Stimulated activated CD4-positive, alpha-beta T cell treated with anti-CD3 and anti-CD28 coated beads, Interleukin-4, amount 100 ng/mL, for 4 hours (primary cell): Measurements from ENCODE around the gene FAM217B.

Source experiments
- DNase-seq, 2 experiments: peaks; one replicate each; pipeline ENCODE4 v3.0.0-alpha.2; 2020

Gene FAM217B

GRCh38 chr20:59983076-59983475 is 42.9 kb downstream of the FAM217B start:
- DNase-seq = no peak

DNA sequence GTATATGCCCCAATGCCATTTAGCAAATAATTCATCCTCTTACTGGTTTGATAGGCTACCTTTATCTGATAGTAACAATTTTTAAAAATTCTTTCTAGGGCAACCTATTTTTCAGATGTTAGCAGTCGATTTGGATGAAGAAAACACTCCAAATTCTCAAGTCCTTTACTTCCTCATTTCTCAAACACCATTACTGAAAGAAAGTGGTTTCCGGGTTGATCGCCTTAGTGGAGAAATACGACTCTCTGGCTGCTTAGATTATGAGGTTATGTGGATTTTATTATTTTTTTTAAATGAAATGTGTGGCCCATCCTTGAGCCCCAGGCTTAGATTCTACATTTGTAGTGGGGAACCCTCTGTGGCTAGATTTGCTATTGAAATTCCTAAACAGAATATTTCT is 44.4 kb downstream of the FAM217B start:
- DNase-seq = no peak

- no peak for DNase-seq
These were observed 45.0 kb downstream of the FAM217B start for GRCh38 chr20:59985164-59985563.

DNA sequence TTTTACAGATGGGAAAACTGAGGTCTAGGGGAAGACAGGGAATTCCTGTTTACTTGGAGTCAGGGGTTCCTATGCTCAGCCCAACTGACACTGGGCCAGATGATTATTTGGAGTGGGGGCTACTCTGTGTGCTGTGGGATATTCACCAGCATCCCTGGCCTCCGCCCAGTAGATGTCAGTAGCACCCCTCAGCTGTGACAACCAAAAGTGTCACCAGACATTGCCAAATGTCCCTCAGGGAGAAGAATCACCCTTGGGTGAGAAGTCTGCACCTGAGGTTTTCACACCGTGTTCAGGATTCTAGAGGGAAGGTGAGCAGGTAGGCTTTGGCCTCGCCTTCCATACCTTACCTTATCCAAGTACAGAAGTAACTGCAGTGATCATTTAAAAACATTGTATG is 45.7 kb downstream of the FAM217B start:
- no peak for DNase-seq

DNA sequence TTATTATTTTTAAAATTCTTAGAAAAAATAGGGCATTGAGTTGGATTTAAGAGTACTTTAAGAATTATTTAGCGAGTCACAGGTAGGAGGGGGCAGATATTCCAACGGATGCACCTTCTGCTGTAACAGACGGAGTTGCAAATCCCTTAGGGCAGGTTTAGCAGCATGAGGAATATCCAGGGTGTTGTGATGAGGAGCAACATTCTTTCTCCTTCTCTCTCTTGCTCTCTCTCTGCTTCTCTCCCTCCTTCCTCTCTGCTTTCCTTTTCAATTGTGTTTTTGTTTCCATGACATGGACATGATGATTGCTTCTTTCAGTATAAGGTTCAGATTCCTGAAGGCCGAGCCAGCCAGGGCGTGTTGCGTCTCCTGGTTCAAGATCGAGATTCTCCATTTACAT is 46.9 kb downstream of the FAM217B start:
- no peak for DNase-seq

GRCh38 chr20:59988141-59988540 is 48.0 kb downstream of the FAM217B start:
- no peak for DNase-seq

- no peak for DNase-seq
These were observed 52.4 kb downstream of the FAM217B start for GRCh38 chr20:59992526-59993084.

- DNase-seq = no peak
These were observed 53.7 kb downstream of the FAM217B start for GRCh38 chr20:59993736-59994430.

DNA sequence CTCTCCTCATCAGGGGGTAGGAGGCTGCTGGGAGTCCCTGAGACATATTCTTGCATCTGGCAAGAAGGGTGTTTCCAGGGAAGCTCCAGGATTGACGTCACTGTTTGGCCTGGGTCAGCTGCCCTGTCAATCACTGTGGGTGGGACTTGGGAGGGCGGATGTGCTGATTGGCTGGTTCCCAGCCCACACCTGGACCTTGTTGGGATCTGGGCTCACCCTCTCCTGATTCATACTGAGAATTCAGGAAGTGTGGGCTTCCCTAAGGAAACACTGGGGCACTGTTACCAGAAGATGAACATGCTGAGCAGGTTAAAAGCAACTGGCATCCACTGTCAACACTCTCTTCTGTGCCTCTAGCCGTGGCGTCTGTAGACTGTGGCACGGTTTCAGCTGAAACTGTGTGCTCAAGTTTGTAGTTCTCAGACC is 54.5 kb downstream of the FAM217B start:
- DNase-seq = no peak

GRCh38 chr20:59996108-59996507 is 55.9 kb downstream of the FAM217B start:
- DNase-seq = no peak

GRCh38 chr20:59997896-59998295 is 57.7 kb downstream of the FAM217B start:
- DNase-seq = no peak
